ENCODE measurements around the gene CARD19. TPM values are rescaled to one million over a fixed set of nuclear protein-coding genes. Genes with fewer than 3 reads are reported as not detected.

Gene CARD19
- total and polyA plus RNA-seq, 11 donors = 24.2 to 46.2 (median 30.5) TPM

GRCh38 chr9:93137362-93137761 lies 41.3 kb downstream of the CARD19 start:
- ATAC-seq (no peak), DNase-seq (no peak)
- intact Hi-C loops (cut with DNase I) = loop anchor here in 1 of 10 donors (10.0 kb wide), 1 partner anchor 317 kb away; the partner anchor contains the start of genes FAM120A and FAM120AOS
- Histone ChIP-seq H3K27me3 (no peaks in the 10 kb centered on the region), H3K9me3 (peaks cover 0 to 5% (median 0%) of the 10 kb centered on the region in 12 donors), H3K36me3 (no peaks in the 10 kb centered on the region), H3K4me1 (peaks cover 0 to 31% (median 18%) of the 10 kb centered on the region in 12 donors), H3K27ac (no peak overlapping the region), H3K4me3 (no peak overlapping the region)
- 91 to 95% (median 94%) methylated on average over 9 to 11 of the region's 11 CpGs for WGBS, 4 donors
- TF ChIP-seq CTCF (IDR thresholded peaks at IDR 0.05) = no peak
- no peak for TF ChIP-seq POLR2A (IDR thresholded peaks at IDR 0.05)

GRCh38 chr9:93138171-93138764 lies 42.3 kb downstream of the CARD19 start:
- Histone ChIP-seq H3K4me3 (no peak overlapping the region), H3K27ac (no peak overlapping the region), H3K9me3 (peaks cover 0 to 5% (median 0%) of the 10 kb centered on the region in 12 donors), H3K36me3 (no peaks in the 10 kb centered on the region), H3K4me1 (peaks cover 0 to 22% (median 9%) of the 10 kb centered on the region in 12 donors), H3K27me3 (no peaks in the 10 kb centered on the region)
- no peak for TF ChIP-seq POLR2A (IDR thresholded peaks at IDR 0.05)
- no peak for TF ChIP-seq CTCF (IDR thresholded peaks at IDR 0.05)
- intact Hi-C loops (cut with DNase I) = loop anchor here in 2 of 10 donors (2.0 to 10.0 kb wide), 2 partner anchors 19 to 317 kb away; partner anchors contain the start of genes FAM120A (in 1 of the 2) and FAM120AOS (in 1 of the 2)
- WGBS, 4 donors = 72 to 87% (median 79%) methylated on average over 5 to 7 of the region's 7 CpGs
- DNase-seq = no peak
- no peak for ATAC-seq

- ATAC-seq (no peak), DNase-seq (no peak)
- Histone ChIP-seq H3K4me1 (peaks cover 0 to 25% (median 11%) of the 10 kb centered on the region in 12 donors), H3K9me3 (peaks cover 0 to 5% (median 0%) of the 10 kb centered on the region in 12 donors), H3K27ac (no peak overlapping the region), H3K36me3 (no peaks in the 10 kb centered on the region), H3K4me3 (no peak overlapping the region), H3K27me3 (no peaks in the 10 kb centered on the region)
- intact Hi-C loops (cut with DNase I) = loop anchor here in 2 of 10 donors (2.0 to 10.0 kb wide), 2 partner anchors 21 to 315 kb away; partner anchors contain the start of genes FAM120A (in 1 of the 2) and FAM120AOS (in 1 of the 2)
- no peak for TF ChIP-seq CTCF (IDR thresholded peaks at IDR 0.05)
- no peak for TF ChIP-seq POLR2A (IDR thresholded peaks at IDR 0.05)
- WGBS, 4 donors = 87 to 92% (median 90%) methylated on average over 7 to 16 of the region's 16 CpGs
Observed at GRCh38 chr9:93139365-93140182, 43.6 kb downstream of the CARD19 start.

Data from heart left ventricle (tissue), 16 donors.